HepG2 (cell line): ENCODE data around the gene PCSK6. TPM values are rescaled to one million over a fixed set of nuclear protein-coding genes. Genes with fewer than 3 reads are reported as not detected.

Source experiments
- BCLAF1 ChIP-seq: fragments of 450-650 bp; IDR thresholded peaks from 2 replicates; pipeline ENCODE4 v1.6.1; 2017; ENCODE audit warnings: mild to moderate bottlenecking
- POGZ ChIP-seq: sonication (generic); formaldehyde crosslinking; IDR thresholded peaks from 2 replicates; pipeline ENCODE4 v1.4.0; 2020; ENCODE audit warnings: mild to moderate bottlenecking, missing genetic modification reagents
- RELA ChIP-seq: sonication (generic); formaldehyde crosslinking; IDR thresholded peaks from 2 replicates; pipeline ENCODE4 v1.4.0; 2020; ENCODE audit warnings: missing genetic modification reagents
- SIX1 ChIP-seq: sonication (generic); formaldehyde crosslinking; IDR thresholded peaks from 2 replicates; pipeline ENCODE4 v1.4.0; 2020; ENCODE audit warnings: missing genetic modification reagents, borderline replicate concordance
- TFAP4 ChIP-seq: sonication (generic); IDR thresholded peaks from 2 replicates; pipeline ENCODE4 v1.6.1; 2016; ENCODE audit warnings: low read depth, borderline replicate concordance
- ZNF329 ChIP-seq: sonication (generic); formaldehyde crosslinking; IDR thresholded peaks from 2 replicates; pipeline ENCODE4 v1.9.0; 2021; ENCODE audit warnings: low read depth, mild to moderate bottlenecking, missing genetic modification reagents
- ZNF468 ChIP-seq: sonication (generic); formaldehyde crosslinking; IDR thresholded peaks from 2 replicates; pipeline ENCODE4 v1.8.0; 2022; ENCODE audit warnings: mild to moderate bottlenecking, moderate library complexity, missing genetic modification reagents
- ZNF629 ChIP-seq: sonication (generic); formaldehyde crosslinking; conservative IDR thresholded peaks from 2 replicates; pipeline ENCODE4 v1.5.0; 2020; ENCODE audit warnings: missing genetic modification reagents
- ZSCAN21 ChIP-seq: sonication (generic); formaldehyde crosslinking; IDR thresholded peaks from 2 replicates; pipeline ENCODE4 v1.8.0; 2022; ENCODE audit warnings: mild to moderate bottlenecking, missing genetic modification reagents, moderate library complexity, borderline replicate concordance
- polyA plus RNA-seq, 8 experiments: library from polyadenylated mRNA; depleted of rRNA in 3 of 8; stranded (reverse) in 7 of 8; unstranded in 1 of 8; fragments of >200 nt; fragmentation: Illumina TruSeq in 4 of 8; extraction: Trizol in 4 of 8; gene quantifications; 2 replicates each; pipeline versions ENCODE4 v1.2.1 to v1.2.3, GENCODE V29; 2011 to 2016; ENCODE audit warnings: low read depth in 4 of 8, missing spikeins in 1 of 8, mixed read lengths in 1 of 8; ENCODE audit not compliant: insufficient read depth in 1 of 8
- total RNA-seq, 5 experiments: library from RNA; depleted of rRNA; stranded (reverse); fragments of >200 nt; fragmentation: Illumina TruSeq; extraction: Trizol; gene quantifications; 2 replicates each; pipeline ENCODE4 v1.2.3, GENCODE V29; 2016; ENCODE audit warnings: low read depth in 1 of 5
- TF ChIP-seq, protein P1 (sequence below), 2 experiments: fragments of 450-650 bp in 1 of 2; sonication (generic) in 1 of 2; formaldehyde crosslinking; IDR thresholded peaks; 2 replicates each; pipeline versions ENCODE4 v1.5.0 to v1.8.0; 2020 to 2022; ENCODE audit warnings: mild to moderate bottlenecking in 1 of 2, missing genetic modification reagents in 1 of 2

PCSK6 gene
- total and polyA plus RNA-seq, 2 of the 13 experiments (the other 11 are each of a cell fraction or from before 2014, with no cell fraction given): 56.5 to 155 TPM

DNA sequence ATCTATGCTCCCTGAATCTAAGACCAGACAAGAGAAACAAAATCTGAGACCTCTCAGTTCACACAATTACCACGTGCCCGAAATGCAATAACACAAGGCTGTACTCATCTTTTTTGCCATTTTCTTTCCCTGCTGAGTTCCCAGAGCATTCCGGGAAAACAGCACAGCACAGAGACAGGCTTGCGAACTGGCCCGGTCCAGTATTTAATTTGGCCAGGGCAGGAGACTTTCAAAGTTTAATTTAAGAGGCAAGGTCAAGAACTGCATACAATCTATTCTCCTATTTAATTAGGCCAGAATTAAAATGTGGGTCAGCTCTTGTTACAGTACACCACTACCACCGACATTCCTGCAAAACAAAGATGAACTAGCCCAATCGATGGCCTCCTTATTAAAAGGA, 107.0 kb downstream of the PCSK6 start (continued):
- TF ChIP-seq, protein P1, sequence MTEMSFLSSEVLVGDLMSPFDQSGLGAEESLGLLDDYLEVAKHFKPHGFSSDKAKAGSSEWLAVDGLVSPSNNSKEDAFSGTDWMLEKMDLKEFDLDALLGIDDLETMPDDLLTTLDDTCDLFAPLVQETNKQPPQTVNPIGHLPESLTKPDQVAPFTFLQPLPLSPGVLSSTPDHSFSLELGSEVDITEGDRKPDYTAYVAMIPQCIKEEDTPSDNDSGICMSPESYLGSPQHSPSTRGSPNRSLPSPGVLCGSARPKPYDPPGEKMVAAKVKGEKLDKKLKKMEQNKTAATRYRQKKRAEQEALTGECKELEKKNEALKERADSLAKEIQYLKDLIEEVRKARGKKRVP (CRISPR knock-in tag; IDR thresholded peaks at IDR 0.05): no peak
- TF ChIP-seq ZNF468 (CRISPR knock-in tag): no peak
- no peak for TF ChIP-seq RELA (CRISPR knock-in tag)
- TF ChIP-seq TFAP4: no peak
- no peak for TF ChIP-seq ZNF629
- no peak for TF ChIP-seq ZNF329 (CRISPR knock-in tag)
- TF ChIP-seq BCLAF1: no peak
- TF ChIP-seq SIX1: no peak
- no peak for TF ChIP-seq ZSCAN21 (CRISPR knock-in tag)
- TF ChIP-seq POGZ (CRISPR knock-in tag): no peak
